ELR (cell line): ENCODE results near the gene CXCL17.

Source experiments
- DNase-seq: peaks from one replicate; pipeline ENCODE4 v3.0.0-alpha.2; 2015; ENCODE audit warnings: low read depth

Gene CXCL17

GRCh38 chr19:42423462-42424344, 19.0 kb downstream of the CXCL17 start:
- peak; percentile 92 for DNase-seq

- peak; percentile 36 for DNase-seq
These were observed 19.8 kb downstream of the CXCL17 start for GRCh38 chr19:42422901-42423461.

GRCh38 chr19:42422092-42422900, 20.4 kb downstream of the CXCL17 start:
- DNase-seq: no peak

GRCh38 chr19:42421591-42422031, 21.1 kb downstream of the CXCL17 start:
- peak; percentile 68 for DNase-seq

GRCh38 chr19:42421101-42421500, 21.6 kb downstream of the CXCL17 start:
- DNase-seq: no peak

- peak; percentile 66 for DNase-seq
These were observed 22.6 kb downstream of the CXCL17 start for GRCh38 chr19:42420055-42420544.

GRCh38 chr19:42419309-42419708, 23.4 kb downstream of the CXCL17 start:
- DNase-seq: no peak

- DNase-seq: no peak
These were observed 30.1 kb downstream of the CXCL17 start for GRCh38 chr19:42412661-42413076.

- DNase-seq: peak; percentile 33
These were observed 30.5 kb downstream of the CXCL17 start for GRCh38 chr19:42412227-42412626.

GRCh38 chr19:42411581-42412178, 31.1 kb downstream of the CXCL17 start:
- no peak for DNase-seq

GRCh38 chr19:42410371-42410770, 32.4 kb downstream of the CXCL17 start:
- DNase-seq: no peak

- no peak for DNase-seq
These were observed 33.3 kb downstream of the CXCL17 start for GRCh38 chr19:42409477-42409876.

- DNase-seq: no peak
These were observed 35.0 kb downstream of the CXCL17 start for GRCh38 chr19:42407816-42408175.

GRCh38 chr19:42407085-42407815, 35.5 kb downstream of the CXCL17 start:
- DNase-seq: no peak

GRCh38 chr19:42406111-42406510, 36.6 kb downstream of the CXCL17 start:
- no peak for DNase-seq

- no peak for DNase-seq
These were observed 39.2 kb downstream of the CXCL17 start for GRCh38 chr19:42403586-42403985.

- DNase-seq: no peak
These were observed 40.2 kb downstream of the CXCL17 start for GRCh38 chr19:42402376-42403116.

- DNase-seq: peak; percentile 77
These were observed 41.1 kb downstream of the CXCL17 start for GRCh38 chr19:42401365-42402303.

- no peak for DNase-seq
These were observed 42.3 kb downstream of the CXCL17 start for GRCh38 chr19:42400404-42400803.
